NCI-H2171 treated with DMSO at 0.1 percent for 48 hours (cell line): ENCODE data around the gene COL25A1.

ENCODE experiments used
- DNase-seq: peaks from one replicate; lab custom pipeline; 2025; lab: John Stamatoyannopoulos, UW

The COL25A1 gene

DNA sequence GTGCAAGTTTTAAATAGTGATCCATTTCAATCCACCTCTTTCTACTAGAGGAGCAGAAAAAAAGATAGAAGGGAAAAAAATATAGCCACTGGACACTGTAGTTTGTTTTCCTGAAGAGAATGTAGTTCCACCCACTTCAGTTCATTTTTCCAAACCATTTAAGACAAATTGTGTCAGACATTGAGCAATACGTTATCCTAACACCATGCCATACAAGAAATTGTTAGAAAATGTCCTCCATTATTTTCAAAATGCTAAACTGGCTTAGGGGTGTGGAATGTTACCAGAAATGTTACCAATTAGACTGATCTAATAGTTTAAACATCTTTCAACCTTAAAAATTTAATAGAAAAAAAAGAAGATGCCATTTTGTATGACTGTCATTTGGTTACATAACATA lies 491.0 kb downstream of the COL25A1 start:
- no peak for DNase-seq

DNA sequence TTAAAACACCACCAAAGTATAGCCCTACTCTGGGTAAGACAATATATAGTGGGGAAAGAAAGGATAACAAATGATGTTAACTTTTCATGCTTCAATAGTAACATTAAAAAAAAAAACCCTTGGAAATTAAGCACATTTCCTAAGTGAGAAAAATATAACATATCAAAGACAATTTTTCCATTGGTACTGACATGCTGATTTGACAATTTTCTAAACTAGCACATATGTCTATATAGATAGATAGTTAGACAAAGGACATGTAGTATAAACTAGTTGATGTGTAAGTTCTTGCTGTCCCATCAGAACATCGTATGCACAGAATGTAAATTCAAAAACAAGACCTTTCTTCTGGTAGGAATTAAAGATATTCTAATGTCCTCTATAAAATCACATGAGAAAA lies 492.4 kb downstream of the COL25A1 start:
- no peak for DNase-seq

DNA sequence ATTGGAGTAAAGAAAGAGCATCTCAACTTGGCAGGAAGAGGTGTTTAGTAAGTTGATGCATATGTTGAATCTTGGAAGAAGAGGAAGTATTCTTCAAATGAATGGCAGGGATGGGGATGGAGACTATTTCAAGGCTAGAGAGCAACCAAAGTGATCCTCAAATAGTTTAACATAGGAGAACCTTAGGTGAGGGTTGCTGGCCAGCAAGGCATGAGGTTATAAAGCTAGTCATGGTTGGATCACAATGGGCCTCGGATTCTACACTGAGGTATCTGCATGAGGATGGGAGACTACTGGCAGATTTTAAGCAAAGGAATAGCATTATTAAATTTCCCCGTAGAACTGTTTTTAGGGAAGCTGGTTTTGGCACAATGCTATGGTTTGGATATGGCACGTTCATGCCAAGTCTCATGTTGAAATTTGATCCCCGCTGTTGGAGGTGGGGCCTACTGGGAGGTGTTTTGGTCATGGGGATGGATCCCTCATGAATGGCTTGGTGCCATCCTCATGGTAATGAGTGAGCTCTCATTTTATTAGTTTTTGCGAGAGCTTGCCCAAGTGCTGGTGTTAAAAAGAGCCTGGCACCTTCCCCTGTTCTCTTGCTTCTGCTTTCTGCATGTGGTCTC lies 497.7 kb downstream of the COL25A1 start:
- DNase-seq, result no peak

DNA sequence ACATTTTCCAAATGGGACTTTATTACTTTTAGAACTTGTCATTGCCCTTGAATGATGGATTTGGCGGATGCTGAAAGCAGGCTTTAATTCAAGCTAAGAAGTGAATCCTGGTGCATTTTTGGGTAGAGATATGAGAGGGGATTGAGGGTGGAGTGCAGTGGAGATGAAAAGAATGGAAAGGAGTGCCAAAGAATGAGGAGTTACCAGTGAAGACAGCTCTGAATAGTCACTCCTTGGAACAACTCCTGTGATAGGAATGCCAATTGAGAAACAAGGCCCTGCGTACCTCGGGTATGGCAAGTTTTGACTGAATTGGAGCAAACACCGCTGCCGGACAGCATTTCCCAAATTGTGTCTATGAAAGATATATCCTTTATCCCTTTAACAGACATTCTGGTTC lies 503.2 kb downstream of the COL25A1 start:
- DNase-seq, result no peak

DNA sequence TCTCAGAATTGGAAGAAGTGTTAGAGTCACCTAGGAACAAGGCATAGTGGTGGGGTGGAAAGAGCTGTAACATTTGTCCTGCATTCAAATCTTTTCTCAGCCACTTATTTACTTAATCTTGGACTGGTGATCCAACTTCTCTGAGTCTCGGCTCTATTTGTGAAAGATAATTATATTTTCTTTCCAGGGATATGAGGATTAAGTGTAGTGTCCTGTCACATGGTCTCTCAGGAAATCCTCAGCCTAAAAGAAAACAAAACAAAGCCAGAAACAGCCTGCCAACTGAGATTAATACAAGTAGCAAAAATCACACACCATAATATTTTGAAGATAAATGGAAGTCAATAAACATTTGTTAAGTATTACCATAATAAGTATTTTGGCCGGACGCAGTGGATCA lies 506.3 kb downstream of the COL25A1 start:
- no peak for DNase-seq

DNA sequence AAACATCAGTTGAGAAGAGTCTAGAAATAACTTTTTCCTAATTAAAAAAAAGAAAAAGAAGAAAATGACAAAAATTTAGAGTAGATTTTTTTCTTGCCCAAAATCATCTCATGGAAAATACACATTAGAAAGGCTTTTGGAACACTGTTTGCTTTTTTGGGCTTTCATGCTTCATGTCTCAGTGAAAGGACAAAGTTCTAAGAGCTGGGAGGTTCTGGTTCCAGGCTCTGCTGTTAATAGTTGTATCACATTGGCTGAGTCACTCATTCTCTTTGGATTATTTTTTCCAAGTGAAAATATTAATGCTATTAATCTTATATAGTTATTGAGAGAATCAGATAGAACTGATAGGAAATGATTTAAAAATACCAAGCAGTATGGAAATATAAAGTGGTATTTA lies 506.7 kb downstream of the COL25A1 start:
- DNase-seq, result no peak

DNA sequence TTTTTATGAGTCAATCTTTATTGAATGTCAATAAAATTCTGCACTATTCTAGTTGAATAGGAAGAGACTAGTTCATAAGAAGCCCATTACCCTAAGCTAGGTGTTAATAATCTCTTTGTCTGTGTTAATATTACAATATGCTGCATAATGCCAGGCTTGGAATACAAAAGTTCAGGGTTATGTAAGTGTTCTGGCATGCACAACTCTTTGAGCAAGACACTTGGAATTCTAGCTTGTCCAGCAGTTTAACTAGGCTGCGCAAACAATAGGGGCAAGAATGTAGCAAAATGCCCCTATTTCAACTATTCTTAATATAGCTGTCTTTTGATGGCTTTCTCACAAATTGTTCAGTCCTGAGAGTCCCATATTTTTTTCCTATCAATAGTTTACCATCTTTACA lies 508.3 kb downstream of the COL25A1 start:
- no peak for DNase-seq

DNA sequence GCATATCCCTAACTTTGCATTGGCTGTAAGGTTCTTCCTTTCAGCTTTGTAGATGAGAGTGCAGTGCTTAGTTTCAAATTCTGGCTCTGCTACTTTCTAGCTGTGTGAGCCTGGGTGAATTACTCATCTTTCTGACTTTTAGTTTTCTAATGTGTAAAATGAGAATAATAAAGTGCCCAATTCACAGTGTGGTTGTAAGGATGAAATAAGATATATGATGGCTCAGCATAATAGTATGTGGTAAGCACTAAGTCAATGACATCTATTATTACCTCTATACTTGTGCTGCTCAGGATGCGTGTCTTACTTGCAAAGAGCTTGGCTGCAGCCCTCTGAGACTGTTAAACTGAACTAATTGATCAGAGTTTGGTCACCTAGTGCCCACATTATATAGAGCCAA lies 509.0 kb downstream of the COL25A1 start:
- no peak for DNase-seq

DNA sequence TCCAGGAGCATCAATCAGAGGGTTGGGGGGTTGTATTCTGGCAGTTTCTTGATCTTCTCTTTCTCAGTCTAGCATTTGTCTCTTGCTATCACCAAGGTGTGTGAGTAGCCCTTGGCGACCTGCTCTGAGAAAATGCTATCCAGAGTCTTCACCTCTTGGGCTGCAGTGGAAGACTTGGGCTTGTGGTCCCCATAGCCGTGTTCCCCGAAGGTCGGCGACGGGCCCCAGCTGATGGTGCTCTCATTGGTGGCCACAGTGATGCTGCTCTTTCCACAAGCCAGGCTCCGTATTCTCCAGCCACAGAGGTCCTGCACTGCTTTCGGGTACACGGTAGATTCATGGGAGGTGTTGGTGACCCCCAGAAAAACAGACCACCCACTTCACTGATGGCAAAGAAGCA lies 513.7 kb downstream of the COL25A1 start:
- no peak for DNase-seq

DNA sequence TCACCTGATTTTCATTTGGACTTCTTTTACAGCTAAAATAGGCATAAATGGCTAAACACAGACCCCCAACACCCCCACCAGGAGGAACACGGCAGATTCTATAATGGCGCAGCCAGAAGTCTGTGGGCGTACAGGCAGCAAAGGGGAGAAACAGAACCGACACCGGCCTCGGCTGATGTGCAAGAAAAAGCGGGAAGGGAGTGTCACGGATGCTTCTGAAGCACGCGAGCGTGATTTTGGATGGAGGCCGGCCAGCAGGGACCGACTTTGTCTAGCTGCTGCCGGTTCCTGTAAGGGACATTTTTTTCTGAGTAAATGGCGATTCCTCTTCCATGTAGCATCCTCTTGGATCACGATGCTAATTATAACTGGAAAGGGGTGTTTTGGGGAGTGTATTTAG lies 514.7 kb downstream of the COL25A1 start:
- DNase-seq, result no peak

DNA sequence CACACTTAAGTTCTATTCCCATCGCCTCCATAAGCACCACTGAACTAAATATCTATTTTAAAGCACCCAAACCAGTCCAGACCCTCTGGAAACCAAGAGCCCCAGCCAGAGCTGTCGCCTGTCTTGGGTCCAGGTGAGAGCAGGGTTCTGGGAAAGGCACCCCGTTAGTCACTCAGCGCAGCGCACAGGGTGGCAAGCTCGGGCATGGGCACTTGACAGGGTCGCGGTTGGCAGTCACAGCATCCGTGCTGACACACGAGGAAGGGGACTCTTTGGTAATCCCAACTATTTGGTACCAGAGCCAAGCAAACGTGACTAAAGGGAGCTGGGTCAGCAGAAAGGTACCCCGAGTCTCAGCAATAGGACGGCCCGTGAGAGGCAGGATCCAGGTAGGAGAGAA lies 515.4 kb downstream of the COL25A1 start:
- no peak for DNase-seq

DNA sequence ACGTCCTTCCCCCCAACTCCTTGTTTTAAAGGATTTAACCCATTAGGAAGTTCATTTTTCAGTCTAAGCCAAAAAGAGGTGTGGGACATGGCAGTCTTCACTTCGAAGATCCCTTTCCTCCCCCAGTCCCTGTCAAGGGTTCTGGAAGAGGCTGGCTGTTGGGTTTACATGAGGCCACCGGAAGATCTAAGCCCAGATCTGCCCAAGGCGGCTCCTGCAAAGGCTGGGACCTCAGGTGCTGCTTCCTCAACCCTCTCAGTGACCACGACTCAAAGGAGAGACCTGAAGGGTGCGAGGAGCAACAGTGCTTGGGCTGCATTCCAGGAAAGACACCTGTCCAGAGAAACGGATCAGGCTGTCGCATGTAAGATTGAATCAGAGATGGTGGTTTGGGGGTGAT lies 516.1 kb downstream of the COL25A1 start:
- DNase-seq, result no peak

DNA sequence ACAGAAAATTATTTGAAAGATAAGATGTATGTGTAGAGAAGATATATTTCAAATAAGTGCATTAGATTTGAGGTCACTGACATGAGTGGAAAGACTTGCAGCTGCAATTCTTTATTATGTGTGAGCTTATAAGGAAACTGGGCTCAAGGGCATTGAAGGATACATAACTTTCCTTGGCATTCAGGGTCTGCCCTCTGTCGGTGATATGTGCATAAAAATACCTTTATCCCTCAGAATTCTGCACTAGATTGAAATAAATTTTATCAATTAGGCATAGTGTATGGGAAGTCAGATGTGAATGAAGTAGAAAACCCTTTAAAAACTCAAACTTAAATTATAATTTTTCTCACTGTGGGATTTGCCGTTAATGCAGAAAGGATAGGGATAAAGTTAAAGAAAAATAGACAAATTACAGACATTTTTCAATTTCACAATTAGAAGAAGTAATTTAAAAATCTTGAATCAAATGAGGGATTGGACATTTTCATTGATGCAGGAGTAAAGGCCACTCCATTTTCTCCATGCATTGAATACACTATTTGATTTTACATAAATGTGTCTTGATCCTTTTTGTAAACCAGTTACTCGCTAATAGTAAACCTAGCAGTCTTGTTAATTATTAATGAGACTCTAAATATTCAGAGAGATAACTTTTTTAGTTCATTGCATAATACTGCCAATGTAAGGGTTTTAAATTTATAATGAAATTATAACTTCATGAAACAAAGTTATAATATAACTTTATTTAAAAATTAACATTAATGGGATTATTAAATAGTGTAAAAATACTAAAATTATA lies 518.6 kb downstream of the COL25A1 start:
- no peak for DNase-seq

DNA sequence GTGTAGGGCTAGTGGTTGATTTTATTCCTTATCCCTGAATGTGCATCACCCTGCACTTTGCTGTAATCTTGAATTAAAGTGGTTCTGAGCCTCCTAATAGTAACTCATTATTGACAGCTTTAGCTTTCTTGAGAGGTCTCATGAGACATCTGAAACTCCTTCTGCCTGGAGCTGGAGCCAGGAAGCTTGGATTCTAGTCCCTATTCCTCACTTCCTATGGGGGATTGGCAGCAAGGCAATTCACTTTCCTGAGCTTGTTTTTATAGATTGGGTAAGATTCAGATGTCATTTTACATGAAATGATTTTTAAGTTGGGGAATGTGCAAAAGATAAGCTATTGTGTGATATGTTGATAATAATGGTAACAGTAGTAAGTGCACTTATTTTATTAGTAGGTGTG lies 522.5 kb downstream of the COL25A1 start:
- no peak for DNase-seq

DNA sequence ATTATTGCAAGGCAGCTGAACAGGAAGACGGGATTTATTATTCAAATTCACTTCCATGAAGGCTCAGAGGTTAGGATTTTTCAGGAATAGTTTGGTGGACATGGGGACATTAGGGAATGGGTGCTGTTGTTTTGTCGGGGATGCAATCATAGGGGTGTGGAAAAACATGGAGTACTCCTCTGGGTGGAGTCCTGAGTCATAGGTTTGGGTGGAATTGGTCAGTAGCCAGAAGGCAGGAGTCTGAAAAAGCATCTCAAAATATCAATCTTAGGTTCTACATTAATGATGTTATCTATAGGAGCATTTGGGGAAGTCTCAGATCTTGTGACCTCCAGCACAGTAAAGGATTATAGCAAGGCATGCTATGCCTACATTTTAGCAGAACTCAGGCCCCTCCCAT lies 525.1 kb downstream of the COL25A1 start:
- no peak for DNase-seq

DNA sequence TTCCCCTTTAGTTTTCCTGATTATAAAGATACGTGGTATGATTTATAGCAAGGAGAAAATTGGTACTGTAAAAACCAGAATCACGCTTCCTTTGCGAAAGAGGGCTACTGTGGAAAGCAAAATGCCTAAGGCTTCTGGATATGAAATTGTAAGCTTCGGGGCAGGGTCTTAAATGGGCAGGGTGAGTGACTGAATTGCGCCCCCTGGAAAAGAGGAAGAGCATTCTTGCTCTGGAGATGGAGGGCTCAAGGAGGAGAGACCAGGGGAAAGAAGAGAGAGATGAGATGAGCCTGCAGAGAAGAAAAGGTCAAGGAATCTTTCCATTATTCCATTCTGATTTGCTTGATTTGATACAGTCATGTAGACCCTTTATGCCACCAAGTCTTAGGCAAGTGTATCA lies 526.5 kb downstream of the COL25A1 start:
- no peak for DNase-seq

DNA sequence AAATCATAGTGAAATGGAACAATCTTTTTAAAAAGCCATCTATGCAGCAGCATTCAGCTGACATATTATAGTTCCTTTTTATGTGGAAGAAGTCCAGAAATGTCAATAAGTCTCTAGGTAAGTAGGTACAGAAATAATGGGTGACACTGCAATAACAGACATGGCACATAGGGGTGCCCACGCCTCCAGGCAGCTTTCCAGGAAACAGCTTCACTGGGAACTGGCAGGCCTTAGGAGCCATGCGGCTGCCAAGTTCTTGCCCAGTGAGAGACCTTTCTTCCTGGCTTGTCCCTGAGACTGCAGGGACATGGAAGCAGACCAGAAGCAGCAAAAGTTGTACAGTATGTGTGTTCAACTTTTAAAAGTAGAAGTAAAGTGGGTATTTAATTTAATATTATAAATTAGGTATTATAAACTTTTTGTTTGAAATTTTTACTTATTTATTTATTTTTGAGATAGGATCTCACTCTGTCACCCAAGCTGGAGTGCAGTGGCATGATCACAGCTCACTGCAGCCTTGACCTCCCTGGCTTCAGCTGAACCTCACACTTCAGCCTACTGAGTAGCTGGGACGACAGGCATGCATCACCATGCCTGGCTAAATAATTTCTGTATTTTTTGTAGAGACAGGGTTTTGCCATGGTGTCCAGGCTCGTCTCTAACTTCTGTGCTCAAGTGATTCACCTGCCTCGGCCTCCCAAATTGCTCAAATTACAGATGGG lies 527.5 kb downstream of the COL25A1 start:
- DNase-seq, result no peak

DNA sequence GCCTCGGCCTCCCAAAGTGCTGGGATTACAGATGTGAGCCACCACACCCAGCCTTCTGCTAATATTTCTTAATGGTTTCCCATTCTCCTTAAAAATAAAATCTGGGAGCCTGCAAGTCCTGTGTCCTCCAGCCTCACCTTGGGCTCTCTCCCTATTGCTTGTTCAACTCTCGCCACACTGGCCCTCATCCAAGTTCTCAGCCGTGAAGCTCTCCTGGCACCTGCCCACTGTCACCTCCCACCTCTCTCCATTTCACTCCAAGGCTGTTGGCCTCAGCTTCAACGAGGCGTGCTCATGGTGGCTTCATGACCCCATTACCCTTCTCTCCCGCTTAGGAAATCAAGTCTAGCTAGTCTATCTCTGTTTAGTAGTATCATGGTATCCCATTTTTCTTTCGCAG lies 530.1 kb downstream of the COL25A1 start:
- DNase-seq, result no peak

DNA sequence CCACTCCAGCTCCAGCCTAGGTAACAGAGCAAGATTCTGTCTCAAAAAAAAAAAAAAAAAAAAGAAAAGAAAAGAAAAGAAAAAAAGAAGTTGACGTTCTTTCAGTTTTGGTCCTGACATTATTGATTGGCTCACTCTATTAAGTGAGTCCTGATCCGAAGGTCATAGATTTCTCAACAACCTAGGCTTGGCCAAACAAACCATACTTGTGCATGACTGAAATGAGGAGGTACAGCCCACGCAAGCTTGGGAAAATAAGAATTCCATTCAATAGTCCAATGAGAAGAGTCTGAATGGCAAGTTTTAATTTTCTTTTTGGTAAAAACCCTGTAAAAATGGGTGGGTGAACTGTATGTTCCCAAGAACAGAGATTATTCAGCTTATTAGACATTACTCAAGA lies 536.4 kb downstream of the COL25A1 start:
- DNase-seq, result no peak

DNA sequence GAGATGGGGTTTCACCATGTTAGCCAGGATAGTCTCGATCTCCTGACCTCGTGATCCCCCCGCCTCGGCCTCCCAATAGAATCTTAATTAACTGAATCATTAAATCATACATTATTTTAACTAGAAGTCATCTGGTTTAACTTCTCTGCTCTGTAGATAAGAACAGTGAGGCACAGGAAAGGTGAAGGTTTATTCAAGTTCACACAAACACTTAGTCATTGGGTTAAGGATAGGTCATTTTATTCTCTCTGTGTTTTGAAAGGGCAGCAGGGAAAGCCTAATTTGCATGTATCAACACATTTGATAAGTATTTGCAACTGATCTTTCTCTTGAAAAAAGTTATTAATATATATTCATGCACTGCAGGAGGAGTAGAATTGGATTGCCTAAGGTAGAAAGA lies 538.5 kb downstream of the COL25A1 start:
- DNase-seq, result no peak

DNA sequence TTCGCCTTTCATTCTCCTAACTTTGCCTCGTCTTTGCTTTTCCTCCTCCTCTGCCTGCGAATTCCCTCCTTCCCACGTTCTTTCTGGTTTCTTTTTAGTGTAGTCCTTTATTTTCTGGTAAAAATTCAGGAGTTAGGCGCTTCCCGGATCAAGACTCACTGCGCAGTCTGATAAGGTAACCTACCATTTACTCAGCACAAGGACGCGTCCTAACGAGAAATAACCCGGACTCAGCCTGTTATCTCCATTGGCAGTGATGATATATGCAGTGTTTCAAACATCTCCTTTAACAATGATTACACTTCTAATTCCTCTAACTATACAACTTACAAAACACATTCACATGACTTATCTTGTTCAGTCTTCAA lies 539.2 kb downstream of the COL25A1 start:
- DNase-seq, result no peak

DNA sequence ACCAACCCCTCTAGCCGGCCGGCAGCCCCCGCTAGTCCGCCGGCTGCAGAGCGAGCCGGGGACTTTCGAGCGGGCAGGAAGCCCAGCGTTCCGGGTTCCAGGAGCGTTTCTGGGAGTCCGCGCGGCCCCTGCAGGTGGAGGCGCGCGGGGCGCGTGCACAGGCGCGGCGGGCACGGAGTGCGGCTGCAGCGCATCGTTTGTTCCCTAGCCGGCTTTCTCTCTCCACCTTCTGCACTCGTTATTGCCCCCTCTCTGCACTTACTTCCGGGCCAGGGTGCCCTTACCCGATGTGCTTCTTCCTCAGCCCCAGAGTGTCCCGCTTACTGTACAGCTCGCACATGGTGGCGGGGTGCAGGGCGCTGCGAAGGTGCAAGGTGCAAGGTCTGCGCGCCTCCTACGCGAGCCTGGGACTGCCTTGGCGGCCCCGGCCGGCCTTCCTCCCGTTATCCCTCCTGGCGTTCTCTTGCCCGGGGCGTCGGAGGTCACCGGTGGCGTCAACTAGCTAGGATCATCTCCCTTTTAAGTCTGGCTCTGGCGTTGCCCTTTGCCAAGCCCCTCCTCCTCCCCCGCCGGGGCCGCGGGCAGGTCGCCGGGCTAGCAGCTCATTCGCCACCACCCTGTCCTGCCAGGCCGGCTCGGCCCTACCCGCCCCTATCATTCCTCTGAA lies 539.8 kb downstream of the COL25A1 start, which contains the start of gene ETNPPL:
ETNPPL (minus strand) TSS at position 495 of the 667 bp plus-strand sequence; CDS start at position 340, 155 bp downstream.
- DNase-seq, result no peak
